Hematopoietic multipotent progenitor cell (in vitro differentiated cells): ENCODE data around the gene EGLN1. TPM values are rescaled to one million over a fixed set of nuclear protein-coding genes. Genes with fewer than 3 reads are reported as not detected.

ENCODE experiments used
- DNase-seq, 3 donors: peaks; one replicate each; pipeline ENCODE4 v3.0.0-alpha.2; 2011 to 2015; ENCODE audit warnings: low read depth in 2 of 3, low spot score in 2 of 3
- total RNA-seq: library from RNA; depleted of rRNA; stranded (reverse); fragments of >200 nt; gene quantifications from one replicate; pipeline ENCODE4 v1.2.3, GENCODE V29; 2012

The EGLN1 gene
- total RNA-seq, 1 donor: 12.4 TPM

- no peak for DNase-seq
Observed at GRCh38 chr1:231401478-231401877, 20.6 kb downstream of the EGLN1 start.

- no peak for DNase-seq
Observed at GRCh38 chr1:231397886-231398671, 24.0 kb downstream of the EGLN1 start.

- no peak for DNase-seq
Observed at GRCh38 chr1:231396643-231397042, 25.4 kb downstream of the EGLN1 start.

GRCh38 chr1:231395998-231396390 is 26.1 kb downstream of the EGLN1 start:
- DNase-seq: no peak

GRCh38 chr1:231395076-231395997 is 26.8 kb downstream of the EGLN1 start:
- peak in 1 of 3 donors; percentile 44 for DNase-seq

GRCh38 chr1:231393668-231394067 is 28.4 kb downstream of the EGLN1 start:
- no peak for DNase-seq

- no peak for DNase-seq
Observed at GRCh38 chr1:231392389-231393131, 29.5 kb downstream of the EGLN1 start.

GRCh38 chr1:231390071-231390470 is 32.0 kb downstream of the EGLN1 start:
- DNase-seq: peak in 1 of 3 donors; percentile 18

- peak in 1 of 3 donors; percentile 43 for DNase-seq
Observed at GRCh38 chr1:231387770-231388669, 34.1 kb downstream of the EGLN1 start.

GRCh38 chr1:231386466-231386865 is 35.6 kb downstream of the EGLN1 start:
- no peak for DNase-seq

GRCh38 chr1:231385416-231385748 is 36.7 kb downstream of the EGLN1 start:
- DNase-seq: no peak

- DNase-seq: no peak
Observed at GRCh38 chr1:231384696-231385415, 37.2 kb downstream of the EGLN1 start.

GRCh38 chr1:231383159-231383860 is 38.8 kb downstream of the EGLN1 start:
- DNase-seq: no peak

GRCh38 chr1:231382426-231382825 is 39.7 kb downstream of the EGLN1 start:
- no peak for DNase-seq

GRCh38 chr1:231381729-231382128 is 40.4 kb downstream of the EGLN1 start:
- DNase-seq: no peak

GRCh38 chr1:231376875-231377549 is 45.1 kb downstream of the EGLN1 start:
- peak in 1 of 3 donors; percentile 27 for DNase-seq

- DNase-seq: no peak
Observed at GRCh38 chr1:231376101-231376500, 46.0 kb downstream of the EGLN1 start.

- DNase-seq: no peak
Observed at GRCh38 chr1:231374394-231374793, 47.7 kb downstream of the EGLN1 start.
